IPS-NIHi11 (cell line): ENCODE results near the gene SPPL2B.

Source experiments
- DNase-seq: peaks from one replicate; pipeline ENCODE4 v3.0.0; 2012; ENCODE audit warnings: mixed read lengths, low spot score

The SPPL2B gene

DNA sequence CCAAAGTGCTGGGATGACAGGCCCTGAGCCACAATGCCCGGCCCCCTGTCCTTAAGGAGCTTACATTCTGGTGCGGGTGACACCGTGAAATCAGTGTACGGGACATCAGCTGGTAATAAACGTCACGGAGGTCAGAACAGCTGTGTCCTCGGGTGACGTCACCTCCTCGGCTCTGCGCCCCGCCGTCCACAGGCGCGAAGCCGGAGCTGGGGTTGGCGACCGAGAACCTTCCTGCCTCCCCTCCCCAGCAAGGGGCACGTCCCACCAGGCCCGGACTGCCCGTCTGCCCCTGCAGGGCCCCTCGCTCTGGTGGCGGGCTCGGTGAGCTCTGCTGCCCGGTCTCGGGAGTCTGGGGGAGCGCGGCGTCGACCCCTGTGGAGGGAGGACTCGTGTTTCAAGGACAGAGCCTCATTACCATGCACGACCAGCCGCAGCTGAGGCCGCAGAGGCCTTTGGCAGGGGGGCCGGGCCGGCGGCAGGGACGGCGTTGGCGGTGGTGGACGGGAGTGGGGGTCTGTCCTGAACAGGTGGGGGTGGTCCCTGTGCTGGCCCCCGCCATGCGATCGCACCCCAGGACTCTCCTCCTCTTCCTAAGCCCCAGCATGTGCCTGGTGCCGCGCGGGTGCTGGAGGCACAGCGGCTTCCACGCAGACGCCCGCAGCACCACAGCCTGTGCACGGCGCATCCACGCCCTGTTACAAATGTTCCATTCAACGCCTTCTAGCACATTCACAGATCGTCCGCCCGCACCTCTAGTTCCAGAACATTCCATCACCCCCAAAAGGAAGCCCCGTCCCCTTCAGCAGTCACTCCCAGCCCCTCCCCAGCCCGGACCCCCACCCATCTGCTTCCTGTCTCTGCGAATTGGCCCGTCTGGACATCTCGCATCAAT, 25.9 kb upstream of the SPPL2B start:
- peak; percentile 77 for DNase-seq

DNA sequence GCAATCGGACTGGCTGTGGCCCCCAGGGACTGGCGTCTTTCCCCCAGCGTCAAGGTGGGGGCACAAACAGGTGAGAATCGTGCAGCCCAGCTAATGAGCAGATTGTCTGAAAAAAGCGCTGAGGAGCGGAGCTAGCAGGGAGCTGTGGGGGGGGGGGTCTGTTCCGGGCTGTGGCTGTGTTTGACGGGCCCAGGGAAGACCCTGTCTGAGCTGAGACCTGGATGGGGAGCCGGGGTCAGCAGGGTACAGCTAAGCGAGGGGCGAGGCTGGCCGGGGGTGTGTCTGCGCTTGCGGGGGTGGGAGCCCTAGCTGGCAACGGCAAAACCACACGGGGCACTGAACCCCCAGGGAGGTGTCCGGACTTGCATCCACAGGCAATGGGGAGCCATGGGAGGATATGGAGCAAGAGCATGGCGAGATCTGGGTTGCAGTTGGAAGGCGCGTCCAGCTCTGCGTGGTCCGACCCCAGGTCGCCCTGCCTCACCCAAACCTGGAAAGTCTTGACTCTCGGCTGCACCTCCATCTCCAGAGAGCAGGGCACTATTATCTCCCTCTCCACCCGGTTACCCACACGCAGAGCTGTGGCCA, 25.2 kb upstream of the SPPL2B start:
- no peak for DNase-seq

DNA sequence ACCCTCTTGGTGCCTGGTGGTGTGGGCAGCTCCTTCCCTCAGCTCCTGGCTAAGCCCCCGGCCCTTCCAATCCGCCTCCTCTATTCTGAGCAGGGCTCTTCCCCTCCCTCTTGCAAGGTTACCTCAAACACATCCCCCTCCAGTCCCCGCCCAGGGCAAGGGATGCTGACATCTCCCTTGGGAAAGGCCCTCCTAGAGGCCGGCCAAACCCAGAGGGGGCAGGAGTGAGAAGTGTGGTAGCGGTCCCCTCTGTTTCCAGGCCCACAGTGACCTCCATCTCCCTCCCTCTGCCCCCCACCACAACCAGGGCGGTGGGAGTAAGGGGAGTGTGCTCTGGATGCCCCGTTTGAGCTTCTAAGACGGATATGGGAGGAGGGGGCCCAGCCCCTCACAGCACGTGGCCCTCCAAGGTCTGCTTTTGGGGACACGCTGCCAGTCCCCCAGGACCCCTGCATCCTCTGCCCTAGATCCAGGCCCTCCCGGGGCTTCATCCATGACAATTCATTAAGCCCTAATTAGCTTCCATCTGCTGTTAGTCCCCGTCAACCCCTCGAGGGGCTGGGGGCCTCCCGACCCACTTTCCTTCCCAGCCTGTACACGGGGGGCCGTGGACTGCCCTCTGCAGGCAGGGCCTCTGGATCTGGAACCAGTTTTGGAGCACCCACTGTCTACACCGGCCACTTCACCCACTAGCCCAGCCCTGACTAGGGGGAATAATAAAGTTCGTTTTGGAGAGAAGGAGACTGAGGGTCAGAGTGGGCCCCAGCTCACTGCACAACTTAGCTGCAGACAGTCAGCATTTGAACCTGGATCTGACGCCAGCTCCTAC, 22.8 kb upstream of the SPPL2B start:
- no peak for DNase-seq

DNA sequence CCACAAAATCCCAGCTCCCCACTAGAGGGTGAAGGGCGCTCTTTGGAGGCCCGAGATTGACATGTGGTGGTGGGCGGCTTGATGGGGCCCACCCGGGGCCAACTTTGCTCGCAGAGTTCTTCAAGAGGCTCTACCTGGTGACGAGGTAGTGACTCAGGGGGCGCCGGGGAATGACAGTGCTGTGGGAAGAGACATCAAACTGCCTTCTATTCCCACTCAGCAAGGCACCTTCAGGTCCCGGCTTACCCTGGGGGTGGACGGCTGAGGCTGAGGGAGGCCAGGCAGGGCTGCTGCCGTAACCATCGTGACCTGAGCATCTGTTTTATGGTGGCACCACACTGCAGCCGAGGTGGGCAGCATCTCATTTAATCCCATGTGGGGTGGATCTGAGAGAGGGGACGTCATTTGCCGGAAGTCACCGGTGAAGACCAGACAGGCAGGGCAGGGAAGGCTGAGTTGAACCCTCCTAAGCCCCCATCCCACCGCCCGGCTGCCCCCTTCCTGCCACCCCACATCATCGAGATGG, 22.1 kb upstream of the SPPL2B start:
- DNase-seq, result no peak

DNA sequence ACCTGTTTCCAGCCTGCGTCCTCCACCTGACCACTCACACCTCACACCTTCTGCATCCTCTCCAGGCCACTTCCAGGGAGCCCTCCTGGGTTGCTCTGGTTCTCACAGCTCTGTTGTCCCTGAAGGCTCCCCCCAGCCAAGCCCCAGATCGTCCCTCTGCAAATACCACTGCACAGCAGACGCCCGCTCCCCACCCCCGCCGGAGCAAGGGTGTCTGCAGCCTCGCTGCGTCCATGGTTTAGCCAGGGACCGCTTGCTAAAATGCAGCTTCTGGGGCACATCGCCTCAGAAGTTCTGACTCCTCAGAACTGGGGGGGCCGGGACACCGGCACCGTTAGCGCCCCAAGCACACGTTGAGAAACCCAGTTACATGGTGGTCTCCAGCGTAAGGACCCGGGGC, 21.5 kb upstream of the SPPL2B start:
- no peak for DNase-seq

DNA sequence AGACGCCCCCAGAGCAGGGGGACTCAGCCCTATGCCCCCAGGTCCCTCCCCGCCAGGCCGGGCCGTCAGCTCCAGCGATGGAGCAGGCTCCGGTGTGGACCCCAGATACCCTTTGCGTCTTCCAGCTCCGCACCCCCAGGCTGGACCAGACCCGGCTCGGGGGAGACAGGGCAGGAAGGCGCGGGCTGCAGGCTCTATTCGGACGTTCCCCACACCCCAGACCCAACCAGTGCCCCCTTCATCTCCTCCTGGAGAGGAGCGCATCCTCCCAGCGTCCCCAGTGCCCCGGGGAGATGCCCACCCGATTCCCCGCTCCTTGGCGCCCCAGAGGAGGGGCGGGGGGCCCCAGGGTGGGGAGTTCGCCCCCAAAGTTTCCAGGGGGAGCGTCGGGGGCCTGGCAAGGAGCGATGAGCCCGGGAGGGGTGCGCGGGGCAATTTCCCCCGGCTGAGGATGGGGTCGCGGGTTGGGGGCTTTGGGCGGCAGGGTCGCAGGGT, 20.9 kb upstream of the SPPL2B start:
- DNase-seq, result no peak

DNA sequence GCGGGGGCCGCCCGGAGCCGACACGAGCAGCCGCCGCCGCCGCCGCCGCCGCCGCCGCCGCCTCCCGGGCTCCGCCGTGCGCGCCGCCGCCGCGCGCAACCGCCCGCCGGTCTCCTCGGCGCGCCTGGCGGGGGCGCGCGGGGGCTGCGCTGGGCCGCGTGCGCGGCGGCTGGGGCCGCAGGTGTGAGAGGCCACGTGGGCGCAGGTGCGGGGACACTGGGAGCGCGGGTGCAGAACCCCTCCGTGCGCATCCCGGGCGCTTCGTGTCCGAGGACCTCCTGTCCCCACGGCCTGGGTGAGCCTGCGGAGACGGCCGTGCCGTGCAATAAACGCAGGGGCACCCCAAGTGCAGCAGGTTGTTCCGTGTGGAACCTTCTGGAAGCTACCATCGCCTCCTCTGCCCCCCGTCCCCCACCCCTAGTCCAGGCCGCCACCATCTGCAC, 20.3 kb upstream of the SPPL2B start, which contains the start of gene LINGO3:
Gene LINGO3, minus strand, starts transcription at position 41 of the 443 bp plus-strand sequence. CDS start 16,378 bp downstream, outside the sequence.
- DNase-seq, result peak; percentile 80

DNA sequence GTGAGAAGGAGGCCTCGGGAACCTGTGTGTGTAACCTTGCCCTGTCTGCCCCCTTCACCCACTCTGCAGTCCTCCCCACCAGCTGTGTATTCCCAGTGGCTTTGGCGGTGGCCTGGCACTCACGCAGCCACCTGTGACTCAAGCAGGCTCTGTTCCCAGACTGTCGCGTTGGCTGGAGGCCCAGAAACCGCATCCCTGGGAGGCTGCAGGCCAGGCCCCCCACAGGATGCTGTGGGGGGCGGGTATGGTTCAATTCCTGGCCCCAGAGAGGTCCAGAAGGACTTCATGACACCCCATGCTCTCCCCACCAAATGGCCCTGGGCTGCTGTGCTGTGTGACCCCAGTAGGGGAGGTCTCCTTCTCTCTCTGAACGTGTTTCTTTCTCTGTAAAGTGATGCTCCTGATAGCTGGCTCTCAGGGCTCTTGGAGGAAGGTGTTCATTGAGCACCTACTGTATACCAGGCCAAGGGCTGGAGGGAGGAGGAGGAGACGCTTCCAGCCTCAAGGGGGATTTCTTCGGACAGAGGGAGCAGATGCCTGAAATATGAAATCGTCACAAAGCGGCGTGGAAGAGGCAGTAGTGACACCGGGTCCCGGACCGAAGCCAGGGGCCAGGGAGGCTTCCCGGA, 18.6 kb upstream of the SPPL2B start:
- DNase-seq, result no peak

DNA sequence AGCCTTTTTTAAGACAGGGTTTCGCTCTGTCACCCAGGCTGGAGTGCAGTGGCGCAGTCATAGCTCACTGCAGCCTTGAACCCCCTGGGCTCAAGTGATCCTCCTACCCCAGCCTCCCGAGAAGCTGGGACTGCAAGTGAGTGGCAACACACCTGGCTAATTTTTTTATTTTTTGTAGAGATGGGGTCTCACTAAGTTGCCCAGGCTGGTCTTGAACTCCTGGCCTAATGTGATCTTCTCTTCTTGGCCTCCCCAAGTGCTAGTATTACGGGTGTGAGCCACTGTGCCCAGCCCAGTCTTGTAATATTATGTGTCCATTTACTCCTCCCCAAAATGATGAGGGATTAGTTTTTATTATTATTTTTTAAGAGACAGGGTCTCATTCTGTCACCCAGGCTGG, 17.4 kb upstream of the SPPL2B start:
- no peak for DNase-seq

DNA sequence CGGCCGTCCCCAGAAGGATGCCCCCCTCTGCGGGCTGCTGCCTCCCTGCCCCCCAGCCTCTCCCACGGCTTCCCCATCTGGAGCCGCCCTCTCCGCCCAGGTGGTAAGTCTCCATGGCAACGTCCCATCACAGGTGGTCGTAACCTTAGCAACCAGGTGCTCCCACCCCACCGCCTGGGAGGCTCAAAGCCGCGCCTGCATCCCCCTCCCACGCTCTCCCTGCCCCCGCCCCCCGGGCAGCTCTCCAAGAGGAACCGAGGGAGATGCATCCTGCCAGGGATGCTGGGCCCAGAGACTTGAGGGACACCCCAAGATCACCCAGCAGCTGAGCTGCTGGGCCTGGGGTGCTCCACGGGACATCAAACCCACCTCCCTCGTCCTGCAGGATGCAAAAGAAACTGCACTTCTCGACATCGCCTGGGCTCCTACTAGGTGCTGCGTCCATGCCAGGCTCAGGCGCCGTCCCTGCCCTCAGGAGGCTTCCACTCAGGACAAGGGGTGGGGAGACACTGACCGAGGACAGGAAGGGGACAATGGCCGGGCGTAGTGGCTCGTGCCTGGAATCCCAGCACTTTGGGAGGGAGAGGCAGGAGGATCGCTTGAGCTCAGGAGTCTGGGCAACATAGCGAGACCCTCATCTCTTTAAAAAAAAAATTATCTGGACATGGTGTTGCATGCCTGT, 15.5 kb upstream of the SPPL2B start:
- no peak for DNase-seq

DNA sequence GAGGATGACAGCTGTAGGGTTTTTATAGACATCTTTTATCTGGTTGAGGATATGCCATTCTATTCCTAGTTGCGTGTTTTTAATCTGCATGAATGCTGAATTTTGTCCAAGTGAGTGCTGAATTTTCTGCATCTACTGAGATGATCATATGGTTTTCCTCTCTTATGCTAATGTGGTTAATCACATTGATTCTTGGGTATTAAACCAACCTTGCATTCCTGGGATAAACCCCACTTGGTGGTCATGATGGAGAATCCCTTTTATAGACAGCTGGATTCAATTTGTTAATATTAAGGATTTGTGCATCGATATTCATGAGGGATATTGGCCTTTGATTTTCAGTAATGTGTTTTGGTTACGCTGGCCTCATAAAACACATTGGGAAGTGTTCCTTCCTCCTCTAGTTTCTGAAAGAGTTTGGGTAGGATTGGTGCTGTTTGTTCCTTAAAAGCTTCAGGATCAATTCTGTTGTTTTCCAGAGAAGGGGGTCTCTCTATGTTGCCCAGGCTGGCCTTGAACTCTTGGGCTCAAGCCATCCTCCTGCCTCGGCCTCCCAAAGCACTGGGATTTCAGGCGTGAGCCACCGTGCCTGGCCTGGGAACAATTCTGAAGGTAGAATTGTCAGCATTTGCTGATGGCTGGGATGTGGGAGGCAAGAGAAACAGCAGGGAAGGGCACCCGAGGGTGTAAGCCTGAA, 13.2 kb upstream of the SPPL2B start:
- DNase-seq, result no peak

DNA sequence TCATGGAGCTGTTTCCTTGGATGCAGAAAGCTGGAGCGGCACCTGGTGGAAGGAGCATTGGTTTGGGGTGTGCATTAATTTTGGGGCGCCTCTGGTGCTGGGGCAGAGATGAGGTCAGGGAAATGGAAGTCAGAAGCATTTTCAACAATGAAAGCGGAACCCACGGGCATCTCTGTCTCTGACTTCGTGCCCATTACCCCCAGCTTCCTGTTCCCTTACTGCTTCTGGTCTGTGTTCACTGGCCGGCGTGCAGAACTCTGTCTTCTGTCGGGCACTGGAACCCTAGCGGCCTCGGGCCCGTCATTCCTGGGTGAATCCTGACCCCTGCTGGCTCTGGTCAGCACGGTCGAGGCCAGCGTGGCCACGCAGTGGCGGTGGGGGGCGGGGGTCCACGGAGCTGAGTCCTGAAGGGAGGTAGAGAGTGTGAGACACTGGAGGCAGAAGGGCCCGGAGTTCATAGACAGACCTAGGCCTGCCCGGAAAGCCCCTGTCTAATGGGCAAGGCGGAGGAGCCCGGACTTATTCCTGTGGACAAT, 12.6 kb upstream of the SPPL2B start:
- DNase-seq, result peak; percentile 75

DNA sequence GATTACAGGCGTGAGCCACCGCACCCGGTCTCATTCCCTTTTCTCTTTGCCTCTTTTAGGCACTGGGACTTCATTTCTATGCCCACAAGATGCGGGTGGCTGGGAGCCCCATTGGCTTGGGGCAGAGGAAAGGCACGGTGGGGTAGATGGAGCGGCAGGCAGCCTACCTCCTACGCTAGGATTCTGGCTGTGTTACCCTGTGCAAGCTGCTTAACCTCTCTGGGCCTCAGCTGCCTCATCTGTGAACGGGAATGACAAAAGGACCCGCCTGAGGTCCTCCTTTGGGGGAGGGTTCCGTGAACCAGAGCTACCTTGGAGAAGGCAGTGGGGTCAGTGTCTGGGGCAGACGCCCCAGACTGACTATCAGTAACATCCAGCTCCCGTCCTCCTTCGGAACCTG, 11.2 kb upstream of the SPPL2B start:
- DNase-seq, result no peak

DNA sequence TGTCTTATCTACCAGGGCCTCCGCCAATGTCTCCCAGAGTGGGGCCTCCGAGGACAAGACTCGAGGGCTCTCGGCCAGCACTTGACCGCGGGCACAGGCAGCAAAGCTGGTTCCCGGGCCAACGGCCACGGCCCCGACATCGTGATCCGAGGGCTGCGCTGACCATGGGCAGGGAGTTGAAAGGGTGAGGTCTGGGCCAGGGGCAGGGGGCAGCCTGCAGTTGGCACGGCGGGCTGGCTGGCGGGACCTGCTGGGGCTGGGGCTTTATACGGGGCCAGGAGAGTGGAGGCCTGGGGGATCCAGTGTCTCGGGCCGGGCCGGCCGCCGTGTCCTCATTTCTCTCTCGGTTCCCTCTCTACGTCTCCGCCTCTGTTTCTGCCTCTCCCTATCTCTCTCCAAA, 10.7 kb upstream of the SPPL2B start:
- DNase-seq, result no peak

DNA sequence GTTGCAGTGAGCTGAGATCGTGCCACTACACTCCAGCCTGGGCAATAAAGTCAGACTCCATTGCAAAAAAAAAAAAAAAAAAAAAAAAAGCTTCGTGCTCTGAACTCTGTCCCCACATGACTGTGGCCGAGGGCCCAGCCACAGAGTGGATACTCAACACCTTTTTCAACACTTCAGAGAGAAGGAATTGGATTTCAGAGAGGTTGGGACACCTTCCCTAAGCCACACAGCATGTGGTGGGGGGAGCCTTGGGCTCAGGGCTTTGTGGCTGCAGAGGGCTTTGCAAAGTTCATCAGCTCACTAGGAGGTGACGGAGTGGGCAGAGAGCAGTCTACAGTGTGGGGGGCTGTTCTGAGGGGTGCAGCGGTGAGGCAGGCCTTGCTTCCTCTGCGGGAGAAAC, 9.6 kb upstream of the SPPL2B start:
- no peak for DNase-seq

DNA sequence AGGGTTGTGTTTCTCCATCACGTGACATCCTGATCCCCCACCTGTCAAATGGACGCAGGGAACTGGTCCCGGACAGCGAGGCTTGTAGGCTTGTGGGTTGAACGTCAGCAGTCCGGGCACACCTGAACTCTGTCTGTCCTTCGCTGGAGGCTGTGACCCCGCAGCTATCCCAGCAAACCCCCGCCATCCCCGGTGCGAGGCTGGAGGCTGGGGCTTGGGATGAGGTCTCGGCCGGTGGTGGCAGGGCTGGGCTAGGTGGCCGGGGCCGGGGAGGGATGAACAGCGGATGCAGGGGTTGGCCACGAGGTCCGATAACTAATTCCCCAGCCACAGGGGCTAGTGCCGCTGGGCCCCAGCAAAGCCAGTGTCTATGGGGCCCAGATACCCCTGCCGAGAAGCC, 8.9 kb upstream of the SPPL2B start:
- DNase-seq, result no peak

DNA sequence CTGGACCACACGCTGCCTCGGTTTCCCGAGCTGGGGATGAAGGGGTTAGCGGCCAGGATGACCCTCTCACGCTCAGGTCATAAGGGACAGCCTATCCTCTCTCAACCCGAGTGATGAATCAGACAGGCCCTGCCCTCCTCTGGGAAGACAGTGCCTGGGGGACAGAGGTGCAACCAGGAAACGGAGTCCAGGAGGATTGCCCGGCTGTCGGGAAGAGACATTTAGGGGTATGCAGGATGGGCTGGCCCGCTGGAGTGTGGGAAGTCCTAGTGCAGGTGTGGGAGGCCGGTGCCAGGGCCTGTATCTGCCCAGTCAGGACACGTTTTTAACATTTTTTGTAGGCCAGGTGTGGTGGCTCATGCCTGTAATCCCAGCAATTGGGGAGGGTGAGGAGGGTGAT, 8.4 kb upstream of the SPPL2B start:
- no peak for DNase-seq

DNA sequence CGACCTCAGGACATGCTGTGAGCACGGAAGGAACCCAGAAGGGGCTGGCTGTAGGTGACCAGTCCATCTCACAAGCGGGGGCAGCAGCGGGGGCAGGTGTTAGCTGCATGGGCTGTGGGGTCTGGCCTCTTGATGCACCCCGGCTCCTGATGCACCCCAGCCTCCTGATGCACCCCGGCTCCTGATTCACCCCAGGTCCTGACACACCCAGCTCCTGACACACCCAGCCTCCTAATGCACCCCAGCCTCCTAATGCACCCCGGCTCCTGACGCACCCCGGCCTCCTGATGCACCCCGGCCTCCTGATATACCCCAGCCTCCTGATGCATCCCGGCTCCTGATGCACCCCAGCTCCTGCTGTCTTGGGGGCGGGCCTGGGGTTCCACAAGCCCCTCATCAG, 7.5 kb upstream of the SPPL2B start:
- no peak for DNase-seq

DNA sequence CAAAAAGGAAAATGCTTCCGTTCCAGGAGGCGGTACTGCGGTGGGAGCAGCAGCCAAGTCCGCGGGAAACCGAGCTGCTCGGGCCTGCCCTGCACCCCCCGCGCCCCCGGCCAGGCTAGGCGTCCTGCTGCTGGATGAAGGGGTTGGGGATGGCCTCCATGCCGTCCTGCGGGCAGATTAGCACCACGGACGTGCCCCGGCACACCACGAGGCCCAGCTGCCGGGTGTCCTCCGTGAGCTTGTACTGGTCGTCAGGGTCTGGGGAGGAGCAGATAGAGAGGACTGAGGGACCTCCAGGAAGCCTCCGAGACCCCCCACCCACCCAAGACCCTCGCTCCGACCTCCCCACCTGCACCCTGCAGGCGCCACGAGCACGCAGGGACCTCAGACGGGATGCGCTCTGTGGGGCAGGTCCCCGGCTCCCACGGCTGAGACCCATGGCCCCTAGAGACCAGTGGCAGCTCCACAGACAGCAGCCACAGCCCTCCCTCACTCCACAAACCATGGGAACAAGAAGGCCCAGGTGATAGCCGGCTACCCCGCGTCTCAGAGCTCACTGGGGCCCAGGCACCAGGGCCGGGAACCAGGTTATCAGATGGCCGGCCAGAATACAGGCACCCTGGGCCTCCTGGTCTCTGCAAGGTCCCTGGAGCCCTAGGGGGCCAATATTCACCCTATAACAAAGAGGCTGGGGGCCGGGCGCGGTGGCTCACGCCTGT, 6.8 kb upstream of the SPPL2B start:
- no peak for DNase-seq

DNA sequence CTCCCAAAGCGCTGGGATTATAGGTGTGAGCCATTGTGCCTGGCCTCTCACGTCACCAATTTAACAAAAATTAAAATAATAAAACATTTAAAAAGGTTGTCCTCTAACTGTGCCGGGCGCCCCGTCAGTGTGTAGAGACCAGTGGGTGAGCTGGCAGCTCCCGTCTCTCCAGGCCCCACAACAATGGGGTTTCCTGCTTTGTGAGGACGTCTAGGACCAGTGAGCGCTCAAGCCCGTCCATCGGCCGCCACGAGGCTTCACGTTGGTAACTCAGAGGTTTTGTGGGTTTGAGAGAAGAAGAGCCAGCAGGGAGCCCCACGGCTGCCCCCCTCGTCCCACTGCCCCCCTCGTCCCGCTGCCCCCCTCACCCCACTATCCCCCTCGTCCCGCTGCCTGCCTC, 4.8 kb upstream of the SPPL2B start:
- no peak for DNase-seq
